ENCODE measurements around the gene WNT3. TPM values are rescaled to one million over a fixed set of nuclear protein-coding genes. Genes with fewer than 3 reads are reported as not detected.

WNT3 gene
- total and polyA plus RNA-seq, 4 donors = 0.19 to 4.3 (median 2.7) TPM

DNA sequence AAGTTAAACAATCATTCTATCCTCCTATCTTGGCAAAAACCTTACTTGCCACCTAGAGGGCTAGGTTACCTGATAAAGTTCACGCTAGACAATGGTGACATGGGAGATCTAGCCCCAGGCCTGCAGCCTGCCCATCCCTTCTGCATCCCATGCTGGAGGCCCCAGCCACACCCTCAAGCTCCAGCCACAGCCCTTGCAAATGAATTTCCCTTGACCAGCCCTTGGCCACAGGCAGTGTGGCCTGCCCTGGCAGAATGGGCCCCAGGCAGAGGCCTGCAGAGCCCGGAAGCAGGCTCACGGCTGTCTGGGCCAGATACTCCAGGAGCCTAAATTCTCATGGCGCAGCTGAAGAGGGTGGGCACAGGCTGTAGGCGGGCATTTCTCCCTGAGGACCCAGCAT lies 14.9 kb downstream of the WNT3 start (continued):
- TF ChIP-seq, protein P1, sequence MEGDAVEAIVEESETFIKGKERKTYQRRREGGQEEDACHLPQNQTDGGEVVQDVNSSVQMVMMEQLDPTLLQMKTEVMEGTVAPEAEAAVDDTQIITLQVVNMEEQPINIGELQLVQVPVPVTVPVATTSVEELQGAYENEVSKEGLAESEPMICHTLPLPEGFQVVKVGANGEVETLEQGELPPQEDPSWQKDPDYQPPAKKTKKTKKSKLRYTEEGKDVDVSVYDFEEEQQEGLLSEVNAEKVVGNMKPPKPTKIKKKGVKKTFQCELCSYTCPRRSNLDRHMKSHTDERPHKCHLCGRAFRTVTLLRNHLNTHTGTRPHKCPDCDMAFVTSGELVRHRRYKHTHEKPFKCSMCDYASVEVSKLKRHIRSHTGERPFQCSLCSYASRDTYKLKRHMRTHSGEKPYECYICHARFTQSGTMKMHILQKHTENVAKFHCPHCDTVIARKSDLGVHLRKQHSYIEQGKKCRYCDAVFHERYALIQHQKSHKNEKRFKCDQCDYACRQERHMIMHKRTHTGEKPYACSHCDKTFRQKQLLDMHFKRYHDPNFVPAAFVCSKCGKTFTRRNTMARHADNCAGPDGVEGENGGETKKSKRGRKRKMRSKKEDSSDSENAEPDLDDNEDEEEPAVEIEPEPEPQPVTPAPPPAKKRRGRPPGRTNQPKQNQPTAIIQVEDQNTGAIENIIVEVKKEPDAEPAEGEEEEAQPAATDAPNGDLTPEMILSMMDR (IDR thresholded peaks at IDR 0.05; ENCODE audit: low read depth, low read length, missing input control) = no peak
- TF ChIP-seq FOXA2 (IDR thresholded peaks at IDR 0.05) = no peak
- no peak for TF ChIP-seq HNF4A (conservative IDR thresholded peaks at IDR 0.05)
- TF ChIP-seq JUND (IDR thresholded peaks at IDR 0.05) = no peak
- TF ChIP-seq, protein P2, sequence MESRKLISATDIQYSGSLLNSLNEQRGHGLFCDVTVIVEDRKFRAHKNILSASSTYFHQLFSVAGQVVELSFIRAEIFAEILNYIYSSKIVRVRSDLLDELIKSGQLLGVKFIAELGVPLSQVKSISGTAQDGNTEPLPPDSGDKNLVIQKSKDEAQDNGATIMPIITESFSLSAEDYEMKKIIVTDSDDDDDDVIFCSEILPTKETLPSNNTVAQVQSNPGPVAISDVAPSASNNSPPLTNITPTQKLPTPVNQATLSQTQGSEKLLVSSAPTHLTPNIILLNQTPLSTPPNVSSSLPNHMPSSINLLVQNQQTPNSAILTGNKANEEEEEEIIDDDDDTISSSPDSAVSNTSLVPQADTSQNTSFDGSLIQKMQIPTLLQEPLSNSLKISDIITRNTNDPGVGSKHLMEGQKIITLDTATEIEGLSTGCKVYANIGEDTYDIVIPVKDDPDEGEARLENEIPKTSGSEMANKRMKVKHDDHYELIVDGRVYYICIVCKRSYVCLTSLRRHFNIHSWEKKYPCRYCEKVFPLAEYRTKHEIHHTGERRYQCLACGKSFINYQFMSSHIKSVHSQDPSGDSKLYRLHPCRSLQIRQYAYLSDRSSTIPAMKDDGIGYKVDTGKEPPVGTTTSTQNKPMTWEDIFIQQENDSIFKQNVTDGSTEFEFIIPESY (IDR thresholded peaks at IDR 0.05) = no peak
- no peak for TF ChIP-seq RAD21 (IDR thresholded peaks at IDR 0.05)

DNA sequence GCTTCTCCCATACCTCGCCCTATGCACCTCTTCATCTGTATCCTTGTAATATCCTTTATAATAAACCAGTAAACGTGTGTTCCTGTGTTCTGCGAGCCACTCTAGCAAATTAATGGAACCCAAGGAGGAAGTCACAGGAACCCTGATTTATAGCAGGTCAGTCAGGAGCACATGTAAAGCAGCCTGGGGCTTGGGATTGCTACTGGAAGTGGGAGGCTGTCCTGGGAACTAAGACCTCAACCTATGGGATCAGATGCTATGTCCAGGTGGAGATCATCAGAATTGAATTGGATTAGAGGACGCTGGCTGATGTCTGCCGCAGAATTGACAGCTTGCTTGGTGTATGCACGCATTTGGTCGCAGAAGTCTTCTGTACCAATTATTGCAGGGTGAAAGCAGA lies 15.7 kb downstream of the WNT3 start:
- TF ChIP-seq EGR1 (IDR thresholded peaks at IDR 0.05; ENCODE audit: low read depth in 2 of 2) (no peak), FOXA2 (IDR thresholded peaks at IDR 0.05) (no peak), HNF4G (IDR thresholded peaks at IDR 0.05) (no peak), SP1 (IDR thresholded peaks at IDR 0.05) (no peak), GABPA (IDR thresholded peaks at IDR 0.05 in 1 of 2, conservative IDR thresholded peaks at IDR 0.05 in 1 of 2) (no peak), TAF1 (conservative IDR thresholded peaks at IDR 0.05) (no peak), RAD21 (IDR thresholded peaks at IDR 0.05) (no peak), FOXA1 (IDR thresholded peaks at IDR 0.05) (no peak), JUND (IDR thresholded peaks at IDR 0.05) (no peak), NR2F2 (IDR thresholded peaks at IDR 0.05) (no peak), HNF4A (conservative IDR thresholded peaks at IDR 0.05) (no peak), YY1 (IDR thresholded peaks at IDR 0.05) (no peak), RXRA (IDR thresholded peaks at IDR 0.05) (no peak)
- TF ChIP-seq, protein P1 (IDR thresholded peaks at IDR 0.05; ENCODE audit: low read depth, low read length, missing input control) = no peak
- TF ChIP-seq, protein P2 (IDR thresholded peaks at IDR 0.05) = no peak
- TF ChIP-seq, protein P3, sequence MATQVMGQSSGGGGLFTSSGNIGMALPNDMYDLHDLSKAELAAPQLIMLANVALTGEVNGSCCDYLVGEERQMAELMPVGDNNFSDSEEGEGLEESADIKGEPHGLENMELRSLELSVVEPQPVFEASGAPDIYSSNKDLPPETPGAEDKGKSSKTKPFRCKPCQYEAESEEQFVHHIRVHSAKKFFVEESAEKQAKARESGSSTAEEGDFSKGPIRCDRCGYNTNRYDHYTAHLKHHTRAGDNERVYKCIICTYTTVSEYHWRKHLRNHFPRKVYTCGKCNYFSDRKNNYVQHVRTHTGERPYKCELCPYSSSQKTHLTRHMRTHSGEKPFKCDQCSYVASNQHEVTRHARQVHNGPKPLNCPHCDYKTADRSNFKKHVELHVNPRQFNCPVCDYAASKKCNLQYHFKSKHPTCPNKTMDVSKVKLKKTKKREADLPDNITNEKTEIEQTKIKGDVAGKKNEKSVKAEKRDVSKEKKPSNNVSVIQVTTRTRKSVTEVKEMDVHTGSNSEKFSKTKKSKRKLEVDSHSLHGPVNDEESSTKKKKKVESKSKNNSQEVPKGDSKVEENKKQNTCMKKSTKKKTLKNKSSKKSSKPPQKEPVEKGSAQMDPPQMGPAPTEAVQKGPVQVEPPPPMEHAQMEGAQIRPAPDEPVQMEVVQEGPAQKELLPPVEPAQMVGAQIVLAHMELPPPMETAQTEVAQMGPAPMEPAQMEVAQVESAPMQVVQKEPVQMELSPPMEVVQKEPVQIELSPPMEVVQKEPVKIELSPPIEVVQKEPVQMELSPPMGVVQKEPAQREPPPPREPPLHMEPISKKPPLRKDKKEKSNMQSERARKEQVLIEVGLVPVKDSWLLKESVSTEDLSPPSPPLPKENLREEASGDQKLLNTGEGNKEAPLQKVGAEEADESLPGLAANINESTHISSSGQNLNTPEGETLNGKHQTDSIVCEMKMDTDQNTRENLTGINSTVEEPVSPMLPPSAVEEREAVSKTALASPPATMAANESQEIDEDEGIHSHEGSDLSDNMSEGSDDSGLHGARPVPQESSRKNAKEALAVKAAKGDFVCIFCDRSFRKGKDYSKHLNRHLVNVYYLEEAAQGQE (IDR thresholded peaks at IDR 0.05) = no peak
- TF ChIP-seq, protein P4, sequence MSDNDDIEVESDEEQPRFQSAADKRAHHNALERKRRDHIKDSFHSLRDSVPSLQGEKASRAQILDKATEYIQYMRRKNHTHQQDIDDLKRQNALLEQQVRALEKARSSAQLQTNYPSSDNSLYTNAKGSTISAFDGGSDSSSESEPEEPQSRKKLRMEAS (IDR thresholded peaks at IDR 0.05) = no peak
- TF ChIP-seq, protein P5, sequence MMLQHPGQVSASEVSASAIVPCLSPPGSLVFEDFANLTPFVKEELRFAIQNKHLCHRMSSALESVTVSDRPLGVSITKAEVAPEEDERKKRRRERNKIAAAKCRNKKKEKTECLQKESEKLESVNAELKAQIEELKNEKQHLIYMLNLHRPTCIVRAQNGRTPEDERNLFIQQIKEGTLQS (IDR thresholded peaks at IDR 0.05) = no peak
- no peak for DNase-seq (ENCODE audit: low spot score)
- no peaks in the 10 kb centered on the region for H3K36me3 ChIP-seq (ENCODE audit: control insufficient read depth in 4 of 4, insufficient read depth in 3 of 4, low read depth in 1 of 4, low read length in 3 of 4)
- WGBS = 80% methylated on average over 7 of the region's 7 CpGs
- no peaks in the 10 kb centered on the region for H3K4me1 ChIP-seq (ENCODE audit: control insufficient read depth in 4 of 4, insufficient read depth in 4 of 4, low read length in 3 of 4)
- no peak overlapping the region for H3K27ac ChIP-seq (ENCODE audit: low read depth in 1 of 2, low read length in 2 of 2)
- H3K9me3 ChIP-seq (ENCODE audit: control insufficient read depth in 4 of 4, low read length in 3 of 4) = no peaks in the 10 kb centered on the region
- no peaks in the 10 kb centered on the region for H3K27me3 ChIP-seq (ENCODE audit: control insufficient read depth in 4 of 4, insufficient read depth in 4 of 4, low read length in 3 of 4)
- no peak overlapping the region for H3K9ac ChIP-seq (ENCODE audit: low read depth in 1 of 2, low read length in 2 of 2)
- H3K4me3 ChIP-seq (ENCODE audit: low read depth in 1 of 3, low read length in 3 of 3) = no peak overlapping the region
